IMR-90 (cell line): ENCODE results near the gene GRB10. TPM values are rescaled to one million over a fixed set of nuclear protein-coding genes. Genes with fewer than 3 reads are reported as not detected.
A peak's percentile ranks its signal among the peaks of the same experiment; 100 is the strongest.

Experiments
- ATAC-seq: fragments of 200-7000 bp; cut with Tn5 transposase; 2 replicates; pipeline ENCODE4 v1.9.1; 2020; ENCODE audit warnings: low read depth, mild to moderate bottlenecking, moderate library complexity
- BruUV-seq: library from RNA; stranded (reverse); fragments of 400-500 nt; replicated peaks from 2 replicates; lab custom pipeline; 2021; lab: Mats Ljungman, UMichigan
- CTCF ChIA-PET: fragments of 300-600 bp; formaldehyde crosslinking; extraction: SDS; loops from one replicate; lab custom pipeline; 2021; ENCODE audit warnings: antibody characterized with exemption; lab: Yijun Ruan, JAX
- POLR2A ChIA-PET: fragments of 300-600 bp; sonication (Branson Sonifier 250); formaldehyde crosslinking; loops from one replicate; lab custom pipeline; 2022; ENCODE audit warnings: antibody characterized with exemption; ENCODE audit not compliant: unreplicated experiment; lab: Charles Lee
- DNase-seq: peaks from one replicate; pipeline ENCODE4 v3.0.0; 2013
- H2AFZ ChIP-seq: replicated peaks from 2 replicates; pipeline ENCODE3; 2013; ENCODE audit warnings: low read length, mild to moderate bottlenecking; ENCODE audit not compliant: poor library complexity
- H2AK5ac ChIP-seq: 2 replicates; pipeline ENCODE4 v1.6.1; 2013; ENCODE audit warnings: low read depth, low read length, inconsistent platforms
- H2AK9ac ChIP-seq: replicated peaks from 2 replicates; pipeline ENCODE3; 2013; ENCODE audit warnings: mild to moderate bottlenecking, low read depth, low read length, moderate library complexity; ENCODE audit not compliant: poor library complexity
- H2BK120ac ChIP-seq: 2 replicates; pipeline ENCODE4 v1.6.1; 2013; ENCODE audit warnings: low read depth, low read length, inconsistent platforms
- H2BK15ac ChIP-seq: 3 replicates; pipeline ENCODE4 v1.6.1; 2013; ENCODE audit warnings: low read depth, low read length, inconsistent platforms
- H2BK20ac ChIP-seq: 2 replicates; pipeline ENCODE4 v1.6.1; 2013; ENCODE audit warnings: low read depth, mild to moderate bottlenecking, inconsistent platforms, low read length, moderate library complexity
- H2BK5ac ChIP-seq: 2 replicates; pipeline ENCODE4 v1.6.1; 2013; ENCODE audit warnings: mild to moderate bottlenecking, low read depth, low read length, inconsistent platforms; ENCODE audit not compliant: poor library complexity, severe bottlenecking
- H3K14ac ChIP-seq: replicated peaks from 2 replicates; pipeline ENCODE4 v1.6.1; 2013; ENCODE audit warnings: low read depth, low read length, inconsistent platforms
- H3K18ac ChIP-seq: 2 replicates; pipeline ENCODE4 v1.6.1; 2013; ENCODE audit warnings: low read depth, low read length, control low read depth
- H3K23ac ChIP-seq: 2 replicates; pipeline ENCODE4 v1.6.1; 2013; ENCODE audit warnings: low read depth, low read length, inconsistent platforms
- H3K27ac ChIP-seq: 2 replicates; pipeline ENCODE4 v1.5.1; 2013; ENCODE audit warnings: mild to moderate bottlenecking, control low read depth, low read length; ENCODE audit not compliant: insufficient read depth
- H3K27me3 ChIP-seq: 2 replicates; pipeline ENCODE4 v1.6.1; 2013; ENCODE audit warnings: low read length; ENCODE audit not compliant: control insufficient read depth, insufficient read depth
- H3K36me3 ChIP-seq: 2 replicates; pipeline ENCODE4 v1.6.1; 2013; ENCODE audit warnings: low read length, mixed read lengths; ENCODE audit not compliant: control insufficient read depth, insufficient read depth
- H3K4ac ChIP-seq: 2 replicates; pipeline ENCODE4 v1.6.1; 2013; ENCODE audit warnings: low read depth, low read length, inconsistent platforms
- H3K4me1 ChIP-seq: 2 replicates; pipeline ENCODE4 v1.6.1; 2013; ENCODE audit warnings: low read length, mixed read lengths; ENCODE audit not compliant: control insufficient read depth, insufficient read depth
- H3K4me2 ChIP-seq: 2 replicates; pipeline ENCODE4 v1.6.1; 2013; ENCODE audit warnings: low read depth, mild to moderate bottlenecking, control low read depth, low read length, moderate library complexity
- H3K4me3 ChIP-seq: 2 replicates; pipeline ENCODE4 v1.5.1; 2013; ENCODE audit warnings: low read depth, mild to moderate bottlenecking, control low read depth, low read length, moderate library complexity; ENCODE audit not compliant: insufficient read depth
- H3K56ac ChIP-seq: 2 replicates; pipeline ENCODE4 v1.6.1; 2013; ENCODE audit warnings: low read length, inconsistent platforms; ENCODE audit not compliant: insufficient read depth; ENCODE audit errors: extremely low read depth
- H3K79me1 ChIP-seq, 2 experiments: 2 replicates each; pipeline ENCODE4 v1.6.1; 2013; ENCODE audit warnings: low read length in 2 of 2, inconsistent platforms in 1 of 2, low read depth in 1 of 2
- H3K9ac ChIP-seq: 2 replicates; pipeline ENCODE4 v1.6.1; 2013; ENCODE audit warnings: low read depth, low read length, control low read depth
- H3K9me1 ChIP-seq: 2 replicates; pipeline ENCODE4 v1.6.1; 2013; ENCODE audit warnings: low read length, inconsistent platforms; ENCODE audit not compliant: insufficient read depth
- H3K9me3 ChIP-seq: 2 replicates; pipeline ENCODE4 v1.6.1; 2013; ENCODE audit warnings: low read length; ENCODE audit not compliant: control insufficient read depth, insufficient read depth
- H4K20me1 ChIP-seq: 2 replicates; pipeline ENCODE4 v1.6.1; 2013; ENCODE audit warnings: low read length, inconsistent platforms; ENCODE audit not compliant: insufficient read depth
- H4K5ac ChIP-seq: 2 replicates; pipeline ENCODE4 v1.6.1; 2013; ENCODE audit warnings: mild to moderate bottlenecking, low read depth, low read length, control low read depth
- H4K8ac ChIP-seq, 2 experiments: 2 replicates each; pipeline ENCODE4 v1.6.1; 2013; ENCODE audit warnings: low read depth in 2 of 2, low read length in 2 of 2, control low read depth in 1 of 2, inconsistent platforms in 1 of 2
- H4K91ac ChIP-seq: 2 replicates; pipeline ENCODE4 v1.6.1; 2013; ENCODE audit warnings: low read depth, low read length, inconsistent platforms; ENCODE audit not compliant: insufficient read depth
- BHLHE40 ChIP-seq: fragments of 150-350 bp; IDR thresholded peaks from 2 replicates; pipeline ENCODE4 v1.6.1; 2016; ENCODE audit warnings: mild to moderate bottlenecking, low read depth, low read length
- CEBPB ChIP-seq: IDR thresholded peaks from 2 replicates; pipeline ENCODE4 v1.6.1; 2012; ENCODE audit warnings: low read depth, low read length, improper control_type of control experiment
- CHD1 ChIP-seq: IDR thresholded peaks from 2 replicates; pipeline ENCODE4 v1.6.1; 2012; ENCODE audit warnings: low read depth, low read length, improper control_type of control experiment
- CTCF ChIP-seq: conservative IDR thresholded peaks from 2 replicates; pipeline ENCODE4 v1.5.1; 2012; ENCODE audit warnings: mild to moderate bottlenecking, low read depth, low read length, improper control_type of control experiment
- FOS ChIP-seq: fragments of 150-350 bp; IDR thresholded peaks from 2 replicates; pipeline ENCODE4 v1.6.1; 2016; ENCODE audit warnings: low read depth, low read length
- MAFK ChIP-seq: IDR thresholded peaks from 2 replicates; pipeline ENCODE4 v1.6.1; 2012; ENCODE audit warnings: low read depth, low read length, improper control_type of control experiment
- MAZ ChIP-seq: IDR thresholded peaks from 2 replicates; pipeline ENCODE4 v1.6.1; 2012; ENCODE audit warnings: low read depth, mild to moderate bottlenecking, low read length, improper control_type of control experiment, moderate library complexity, borderline replicate concordance
- NFE2L2 ChIP-seq: fragments of 150-350 bp; IDR thresholded peaks from 2 replicates; pipeline ENCODE4 v1.6.1; 2016; ENCODE audit warnings: low read depth, mild to moderate bottlenecking, low read length
- POLR2A ChIP-seq: IDR thresholded peaks from 2 replicates; pipeline ENCODE4 v1.6.1; 2012; ENCODE audit warnings: mild to moderate bottlenecking, low read depth, low read length
- RAD21 ChIP-seq: IDR thresholded peaks from 2 replicates; pipeline ENCODE4 v1.6.1; 2012; ENCODE audit warnings: low read length, improper control_type of control experiment
- RCOR1 ChIP-seq: IDR thresholded peaks from 2 replicates; pipeline ENCODE4 v1.6.1; 2012; ENCODE audit warnings: mild to moderate bottlenecking, low read length, improper control_type of control experiment; ENCODE audit not compliant: insufficient replicate concordance
- RFX5 ChIP-seq: IDR thresholded peaks from 2 replicates; pipeline ENCODE4 v1.8.0; 2012; ENCODE audit warnings: low read depth, mild to moderate bottlenecking, low read length, moderate library complexity
- SMC3 ChIP-seq: fragments of 150-350 bp; IDR thresholded peaks from 2 replicates; pipeline ENCODE4 v1.6.1; 2016; ENCODE audit warnings: low read depth, mild to moderate bottlenecking, antibody characterized with exemption, low read length, moderate library complexity
- USF2 ChIP-seq: fragments of 150-350 bp; IDR thresholded peaks from 2 replicates; pipeline ENCODE4 v1.6.1; 2017; ENCODE audit warnings: mild to moderate bottlenecking, antibody characterized with exemption, low read length, low read depth
- WGBS, 2 experiments: methylation state at CpG; one replicate each; pipeline versions ENCODE4 v1.1.5 to v1.1.7; 2013; ENCODE audit warnings: missing lambda C conversion rate in 2 of 2; ENCODE audit not compliant: insufficient read length in 1 of 2; ENCODE audit errors: extremely low coverage in 2 of 2; 5-methylcytosine and 5-hydroxymethylcytosine counted together
- dilution Hi-C: fragments of 300-500 bp; cut with HindIII; formaldehyde crosslinking; loops from one replicate; pipeline ENCODE4 v1.14.3; 2018; ENCODE audit warnings: low sequenced_read_pairs; ENCODE audit not compliant: unreplicated experiment
- in situ Hi-C: fragments of 300-500 bp; cut with MboI; formaldehyde crosslinking; loops from 3 replicates; pipeline ENCODE4 v1.14.3; 2019; ENCODE audit warnings: low sequenced_read_pairs, inconsistent platforms, mixed read lengths
- intact Hi-C: fragments of 100-400 bp; cut with micrococcal nuclease; formaldehyde crosslinking; loops from 2 replicates; pipeline ENCODE4 v1.10.0; 2022
- polyA plus RNA-seq, 3 experiments: library from polyadenylated mRNA; depleted of rRNA; stranded (reverse); fragments of >200 nt; gene quantifications; 2 replicates each; pipeline ENCODE4 v1.2.3, GENCODE V29; 2012; ENCODE audit warnings: low replicate concordance in 1 of 3
- total RNA-seq: library from RNA; depleted of rRNA; stranded (reverse); fragments of >200 nt; gene quantifications from 2 replicates; pipeline ENCODE4 v1.2.3, GENCODE V29; 2012

GRB10 gene
- total and polyA plus RNA-seq, 2 of the 4 experiments (the other 2 are of a cell fraction): 6.3 to 15.1 TPM

GRCh38 chr7:50688226-50688590 lies 94.5 kb downstream of the GRB10 start:
- no CpG with 5 or more reads among the region's 2 CpGs for WGBS, 2 experiments
- H3K18ac ChIP-seq: no peak overlapping the region
- ATAC-seq (peak; percentile 14; the same call in 1 of the 2 replicates), DNase-seq (no peak)
- H3K4me3 ChIP-seq: no peak overlapping the region
- no peak overlapping the region for H2BK15ac ChIP-seq
- H4K8ac ChIP-seq: no peak overlapping the region
- H3K4me1 ChIP-seq: no peaks in the 10 kb centered on the region
- ChIA-PET CTCF (no interaction called here), POLR2A (no interaction called here)
- H3K9me1 ChIP-seq: peaks cover 17% of the 10 kb centered on the region; the same call in 1 of the 2 replicates
- H3K23ac ChIP-seq: no peak overlapping the region
- no peak overlapping the region for H3K4ac ChIP-seq
- H2AFZ ChIP-seq: no peak overlapping the region
- H4K20me1 ChIP-seq: no peaks in the 10 kb centered on the region; the same call in 1 of the 2 replicates
- peaks cover 7 to 12% of the 10 kb centered on the region in 2 experiments; a peak in 3 of 4 replicates for H3K79me1 ChIP-seq
- no peak overlapping the region for H2AK9ac ChIP-seq
- in situ Hi-C loops: loop anchor here (25.0 kb wide), 1 partner anchor 226 kb away; the partner anchor contains the start of gene FIGNL1
- no peak overlapping the region for H4K5ac ChIP-seq
- no peak overlapping the region for H3K4me2 ChIP-seq
- H4K91ac ChIP-seq: no peak overlapping the region
- no peaks in the 10 kb centered on the region for H3K27me3 ChIP-seq
- no peak overlapping the region for H2BK5ac ChIP-seq
- TF ChIP-seq RCOR1: no peak
- no peak for TF ChIP-seq CEBPB
- TF ChIP-seq CHD1: no peak
- no peak for TF ChIP-seq BHLHE40
- TF ChIP-seq MAFK: no peak
- no peak for TF ChIP-seq RFX5
- no peak for TF ChIP-seq CTCF
- no peak for TF ChIP-seq POLR2A
- no peak for TF ChIP-seq SMC3
- TF ChIP-seq RAD21: no peak
- TF ChIP-seq FOS: no peak
- no peak for TF ChIP-seq NFE2L2
- no peak for TF ChIP-seq MAZ
- TF ChIP-seq USF2: no peak
- H3K56ac ChIP-seq: no peak overlapping the region
- BruUV-seq: no TSS peak
- peaks cover 11% of the 10 kb centered on the region for H3K36me3 ChIP-seq
- dilution Hi-C loops: no loop called here
- intact Hi-C loops: no loop called here
- no peak overlapping the region for H2BK20ac ChIP-seq
- H3K9ac ChIP-seq: no peak overlapping the region
- no peak overlapping the region for H2BK120ac ChIP-seq
- H3K9me3 ChIP-seq: no peaks in the 10 kb centered on the region
- H3K27ac ChIP-seq: no peak overlapping the region
- H2AK5ac ChIP-seq: no peak overlapping the region
- H3K14ac ChIP-seq: no peak overlapping the region
